Progenitor cell of endocrine pancreas (in vitro differentiated cells): ENCODE results near the gene PABPC1L2A. TPM values are rescaled to one million over a fixed set of nuclear protein-coding genes. Genes with fewer than 3 reads are reported as not detected.
A peak's percentile ranks its signal among the peaks of the same experiment; 100 is the strongest.
"Not testable (repeated sequence)": the region's sequence is repeated elsewhere in the genome, so short reads cannot be mapped to it uniquely, and the experiment has no call there.

Experiments
- DNase-seq: peaks from one replicate; pipeline ENCODE4 v3.0.0; 2021; ENCODE audit warnings: low spot score; ENCODE audit not compliant: unreplicated experiment
- H3K27ac Mint-ChIP-seq: 2 replicates; pipeline ENCODE4 v1.8.0; 2021; ENCODE audit warnings: mild to moderate bottlenecking, moderate library complexity, mixed read lengths
- H3K27me3 Mint-ChIP-seq: 2 replicates; pipeline ENCODE4 v1.8.0; 2021; ENCODE audit warnings: mixed read lengths
- H3K36me3 Mint-ChIP-seq: 2 replicates; pipeline ENCODE4 v1.8.0; 2022; ENCODE audit warnings: mixed read lengths; ENCODE audit not compliant: insufficient read depth
- H3K4me1 Mint-ChIP-seq: 2 replicates; pipeline ENCODE4 v1.8.0; 2021; ENCODE audit warnings: low read depth, mixed read lengths
- H3K4me3 Mint-ChIP-seq: 2 replicates; pipeline ENCODE4 v1.8.0; 2021; ENCODE audit warnings: low read depth, mild to moderate bottlenecking, moderate library complexity, mixed read lengths
- H3K9me3 Mint-ChIP-seq: 2 replicates; pipeline ENCODE4 v1.8.0; 2021; ENCODE audit warnings: low read depth, mixed read lengths
- CTCF ChIP-seq: fragments of 200-600 bp; sonication (generic); IDR thresholded peaks from one replicate; pipeline ENCODE4 v1.5.0; 2021; ENCODE audit warnings: antibody characterized with exemption, mild to moderate bottlenecking; ENCODE audit not compliant: unreplicated experiment
- long read RNA-seq: library from polyadenylated mRNA; unstranded; transcript quantifications from one replicate; pipeline ENCODE4 v2.0.0, GENCODE V29; 2020
- total RNA-seq: library from RNA; stranded (reverse); gene quantifications from 2 replicates; pipeline ENCODE4 v1.2.1, GENCODE V29; 2021

The PABPC1L2A gene
- not detected in 2 replicates for total RNA-seq
- long read RNA-seq: 0 reads

DNA sequence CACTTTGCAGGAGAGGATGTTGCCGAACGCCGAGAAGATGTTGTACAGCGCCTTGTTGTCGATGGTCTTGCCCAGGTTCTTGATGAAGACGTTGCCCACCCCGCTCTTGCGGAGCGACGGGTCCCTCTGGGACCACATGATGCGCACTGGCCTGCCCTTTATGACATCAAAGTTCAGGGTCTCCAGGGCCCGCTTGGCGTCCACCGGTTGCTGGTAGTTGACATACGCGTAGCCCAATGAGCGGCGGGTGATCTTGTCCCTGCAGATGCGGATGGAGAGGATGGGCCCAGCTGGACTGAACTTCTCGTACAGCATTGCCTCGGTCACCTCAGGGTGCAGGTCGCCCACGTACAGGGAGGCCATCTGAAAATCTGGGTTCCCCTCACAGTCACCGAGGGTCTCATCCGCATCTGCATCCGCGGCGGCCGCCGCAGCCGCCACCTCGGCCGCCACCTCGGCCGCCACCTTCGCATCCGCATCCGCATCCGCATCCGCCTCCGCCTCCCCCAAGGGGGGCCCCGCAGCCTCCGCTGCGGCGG is at the start of gene PABPC1L2A:
PABPC1L2A (minus strand) TSS at position 489 of the 539 bp plus-strand sequence; CDS start at position 363, 126 bp downstream.
- H3K36me3 Mint-ChIP-seq, H3K4me1 Mint-ChIP-seq: not testable (repeated sequence)

GRCh38 chrX:73127700-73128241 is 48.5 kb upstream of the PABPC1L2A start:
- H3K9me3 Mint-ChIP-seq: peaks cover 29% of the 10 kb centered on the region
- no peaks in the 10 kb centered on the region for H3K4me1 Mint-ChIP-seq
- H3K4me3 Mint-ChIP-seq: peak overlapping the region; percentile 73
- no peak overlapping the region for H3K27ac Mint-ChIP-seq
- DNase-seq: no peak
- peak; percentile 26 for TF ChIP-seq CTCF
- H3K36me3 Mint-ChIP-seq: peaks cover 3% of the 10 kb centered on the region
- no peaks in the 10 kb centered on the region for H3K27me3 Mint-ChIP-seq

More for the DNA sequence above, at the start of gene PABPC1L2A:
- H3K9me3 Mint-ChIP-seq, DNase-seq, H3K4me3 Mint-ChIP-seq, H3K27ac Mint-ChIP-seq: not testable (repeated sequence)
- peaks cover 26% of the 10 kb centered on the region for H3K27me3 Mint-ChIP-seq

GRCh38 chrX:73126240-73126639 is 46.9 kb upstream of the PABPC1L2A start:
- H3K9me3 Mint-ChIP-seq: peaks cover 29% of the 10 kb centered on the region
- no peak overlapping the region for H3K4me3 Mint-ChIP-seq
- no peaks in the 10 kb centered on the region for H3K4me1 Mint-ChIP-seq
- no peaks in the 10 kb centered on the region for H3K27me3 Mint-ChIP-seq
- DNase-seq: no peak
- H3K36me3 Mint-ChIP-seq: peaks cover 3% of the 10 kb centered on the region
- TF ChIP-seq CTCF: no peak
- H3K27ac Mint-ChIP-seq: no peak overlapping the region

DNA sequence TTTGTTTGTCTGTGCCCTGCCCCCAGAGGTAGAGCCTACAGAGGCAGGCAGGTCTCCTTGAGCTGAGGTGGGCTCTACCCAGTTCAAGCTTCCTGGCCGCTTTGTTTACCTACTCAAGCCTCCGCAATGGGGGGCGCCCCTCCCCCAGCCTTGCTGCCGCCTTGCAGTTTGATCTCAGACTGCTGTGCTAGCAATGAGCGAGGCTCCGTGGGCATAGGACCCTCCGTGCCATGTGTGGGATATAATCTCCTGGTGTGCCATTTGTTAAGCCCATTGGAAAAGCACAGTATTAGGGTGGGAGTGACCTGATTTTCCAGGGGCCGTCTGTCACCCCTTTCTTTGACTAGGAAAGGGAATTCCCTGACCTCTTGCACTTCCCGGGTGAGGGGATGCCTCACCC is 20.2 kb upstream of the PABPC1L2A start:
- not testable (repeated sequence) for H3K27me3 Mint-ChIP-seq, H3K4me1 Mint-ChIP-seq, DNase-seq, H3K4me3 Mint-ChIP-seq, H3K36me3 Mint-ChIP-seq, H3K27ac Mint-ChIP-seq
- H3K9me3 Mint-ChIP-seq: peaks cover 44% of the 10 kb centered on the region

- DNase-seq, H3K27ac Mint-ChIP-seq, H3K4me3 Mint-ChIP-seq, H3K27me3 Mint-ChIP-seq, H3K9me3 Mint-ChIP-seq, H3K36me3 Mint-ChIP-seq, H3K4me1 Mint-ChIP-seq: not testable (repeated sequence)
- TF ChIP-seq CTCF: peak; percentile 48
These were observed 7.5 kb upstream of the PABPC1L2A start for GRCh38 chrX:73086766-73087165.

DNA sequence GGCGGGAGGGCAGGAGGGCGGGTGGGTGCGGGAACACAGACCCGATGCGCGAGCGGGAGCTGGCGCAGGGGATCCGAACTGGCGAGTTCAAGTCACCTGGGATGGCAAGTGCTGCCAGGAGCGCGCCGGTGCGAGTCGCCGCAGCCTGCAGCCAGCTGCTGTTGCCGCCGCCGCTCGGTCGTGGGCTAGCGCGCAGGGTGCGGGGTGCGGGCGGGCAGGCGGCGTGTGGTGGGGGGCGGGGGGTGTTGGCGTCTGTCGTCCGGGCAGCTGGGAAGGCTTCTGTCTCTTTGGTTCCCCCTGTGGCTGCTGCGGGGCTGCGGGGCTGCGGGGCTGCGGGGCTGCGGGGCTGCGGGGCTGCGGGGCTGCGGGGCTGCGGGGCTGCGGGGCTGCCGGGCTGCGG is 572 bp upstream of the PABPC1L2A start:
- not testable (repeated sequence) for H3K27ac Mint-ChIP-seq, H3K4me3 Mint-ChIP-seq, H3K36me3 Mint-ChIP-seq, H3K4me1 Mint-ChIP-seq, DNase-seq, H3K9me3 Mint-ChIP-seq
- peaks cover 20% of the 10 kb centered on the region for H3K27me3 Mint-ChIP-seq

DNA sequence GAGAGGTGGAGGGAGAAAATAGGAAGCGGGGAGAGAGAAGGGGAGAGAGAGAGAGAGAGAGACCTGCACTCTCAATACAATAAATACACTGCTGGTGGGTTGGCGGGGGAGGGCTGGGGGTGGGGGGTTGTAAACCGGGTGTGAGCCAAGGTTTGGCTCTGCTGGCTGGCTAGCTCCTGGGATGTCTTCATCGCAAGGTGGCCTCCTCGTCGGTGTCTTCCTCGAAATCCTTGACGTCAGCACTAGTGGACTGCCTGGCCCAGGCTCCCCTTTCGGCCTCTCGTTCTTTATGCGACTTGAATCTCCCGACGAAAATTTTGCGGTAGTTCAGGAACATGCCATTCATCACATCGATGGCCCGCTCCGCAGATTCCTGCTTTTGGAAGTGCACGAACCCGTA is 715 bp downstream of the PABPC1L2A start:
- H3K27ac Mint-ChIP-seq, H3K36me3 Mint-ChIP-seq, H3K4me3 Mint-ChIP-seq, H3K9me3 Mint-ChIP-seq, DNase-seq, H3K4me1 Mint-ChIP-seq: not testable (repeated sequence)
- peaks cover 31% of the 10 kb centered on the region for H3K27me3 Mint-ChIP-seq
